Upper lobe of left lung (tissue), 4 donors: ENCODE measurements around the gene GNB1L.

Experiments
- POLR2A ChIP-seq, 4 donors: fragments of 450-650 bp; IDR thresholded peaks; one replicate each; pipeline ENCODE4 v1.5.1; 2016 to 2017; ENCODE audit warnings: antibody characterized with exemption in 4 of 4, mild to moderate bottlenecking in 2 of 4
- TF ChIP-seq, protein P1 (sequence below), 6 experiments: fragments of 450-650 bp in 4 of 6; fragments of 200-600 bp in 2 of 6; sonication (generic) in 2 of 6; IDR thresholded peaks; one replicate each; pipeline ENCODE4 v1.5.1; 2016 to 2019; ENCODE audit warnings: antibody characterized with exemption in 6 of 6

DNA sequence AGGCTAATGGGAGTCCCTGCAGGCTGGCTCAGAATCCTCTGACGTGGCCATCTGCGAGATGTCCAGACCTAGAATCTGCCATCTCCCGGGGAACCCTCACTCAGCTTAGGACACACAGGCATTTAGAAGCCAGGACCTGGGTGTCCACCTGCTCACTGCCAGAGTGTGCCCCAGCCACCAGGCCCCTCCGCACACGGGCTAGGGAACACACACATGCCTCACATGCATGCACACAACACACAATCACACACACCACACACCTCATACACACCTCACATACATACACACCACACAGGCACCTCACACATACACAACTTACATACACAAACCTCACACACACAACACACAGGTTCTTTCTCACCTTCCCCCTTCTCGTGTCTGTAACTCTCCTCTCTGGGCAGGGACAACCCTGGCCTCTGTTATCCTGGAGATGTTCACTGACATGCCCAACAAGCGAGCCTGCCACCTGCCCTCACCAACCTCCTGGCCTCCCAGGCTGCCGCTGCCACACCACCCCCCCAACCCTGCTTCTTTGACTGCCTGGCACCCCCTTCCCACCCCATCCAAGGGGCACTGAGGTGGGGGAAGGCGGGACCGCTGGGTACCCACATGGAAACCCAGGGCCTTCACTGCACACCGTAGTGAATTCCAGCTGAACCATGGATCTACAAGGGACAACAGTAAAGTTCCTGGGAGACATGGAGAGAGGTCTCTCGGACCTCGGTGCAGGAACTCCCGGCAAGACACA, 38.1 kb downstream of the GNB1L start:
- TF ChIP-seq, protein P1, sequence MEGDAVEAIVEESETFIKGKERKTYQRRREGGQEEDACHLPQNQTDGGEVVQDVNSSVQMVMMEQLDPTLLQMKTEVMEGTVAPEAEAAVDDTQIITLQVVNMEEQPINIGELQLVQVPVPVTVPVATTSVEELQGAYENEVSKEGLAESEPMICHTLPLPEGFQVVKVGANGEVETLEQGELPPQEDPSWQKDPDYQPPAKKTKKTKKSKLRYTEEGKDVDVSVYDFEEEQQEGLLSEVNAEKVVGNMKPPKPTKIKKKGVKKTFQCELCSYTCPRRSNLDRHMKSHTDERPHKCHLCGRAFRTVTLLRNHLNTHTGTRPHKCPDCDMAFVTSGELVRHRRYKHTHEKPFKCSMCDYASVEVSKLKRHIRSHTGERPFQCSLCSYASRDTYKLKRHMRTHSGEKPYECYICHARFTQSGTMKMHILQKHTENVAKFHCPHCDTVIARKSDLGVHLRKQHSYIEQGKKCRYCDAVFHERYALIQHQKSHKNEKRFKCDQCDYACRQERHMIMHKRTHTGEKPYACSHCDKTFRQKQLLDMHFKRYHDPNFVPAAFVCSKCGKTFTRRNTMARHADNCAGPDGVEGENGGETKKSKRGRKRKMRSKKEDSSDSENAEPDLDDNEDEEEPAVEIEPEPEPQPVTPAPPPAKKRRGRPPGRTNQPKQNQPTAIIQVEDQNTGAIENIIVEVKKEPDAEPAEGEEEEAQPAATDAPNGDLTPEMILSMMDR (IDR thresholded peaks at IDR 0.05) = no peak
- TF ChIP-seq POLR2A (IDR thresholded peaks at IDR 0.05) = no peak
